NCI-H1048 (cell line): ENCODE measurements around the gene CHIA.

Experiments
- DNase-seq: peaks from one replicate; lab custom pipeline; 2025; lab: John Stamatoyannopoulos, UW

The CHIA gene

DNA sequence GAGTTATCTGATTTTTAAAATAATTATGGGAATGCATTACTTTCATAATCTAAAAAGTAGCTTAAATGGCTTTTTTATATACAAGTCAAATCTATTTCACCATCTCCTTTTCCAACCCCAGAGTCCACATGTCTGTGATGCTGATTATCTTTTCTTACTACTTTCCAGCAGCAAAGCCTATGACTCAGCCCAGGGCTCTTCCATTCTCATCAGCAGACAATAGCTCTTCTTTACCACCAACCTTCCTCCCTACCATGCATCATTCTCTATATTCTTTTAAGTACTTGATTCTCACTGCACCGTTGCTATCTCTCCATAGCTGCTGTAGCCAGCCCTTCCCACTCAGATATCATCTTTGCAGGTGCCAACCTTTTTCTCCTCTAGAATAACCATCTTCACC, 75.6 kb downstream of the CHIA start:
- DNase-seq = no peak

DNA sequence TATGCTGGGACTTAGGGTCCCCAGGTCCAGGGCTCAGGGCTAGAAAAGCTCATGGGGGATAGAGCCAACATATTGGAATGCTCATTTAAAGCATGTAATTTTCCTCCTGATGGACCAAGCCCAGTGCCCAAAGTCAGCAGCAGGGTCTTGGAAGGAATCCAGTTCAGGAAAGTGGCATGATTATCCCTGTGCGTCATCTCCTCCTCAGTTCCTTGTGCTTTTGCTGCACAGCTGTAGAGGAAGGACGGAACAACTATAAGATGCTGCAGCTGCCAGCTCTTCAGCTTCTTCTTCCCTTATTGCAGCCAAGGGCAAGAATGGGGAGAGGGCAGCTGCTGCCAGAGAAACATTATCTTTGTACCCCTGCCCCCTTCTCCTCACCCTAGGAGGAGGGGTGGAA, 78.5 kb downstream of the CHIA start:
- DNase-seq = no peak

DNA sequence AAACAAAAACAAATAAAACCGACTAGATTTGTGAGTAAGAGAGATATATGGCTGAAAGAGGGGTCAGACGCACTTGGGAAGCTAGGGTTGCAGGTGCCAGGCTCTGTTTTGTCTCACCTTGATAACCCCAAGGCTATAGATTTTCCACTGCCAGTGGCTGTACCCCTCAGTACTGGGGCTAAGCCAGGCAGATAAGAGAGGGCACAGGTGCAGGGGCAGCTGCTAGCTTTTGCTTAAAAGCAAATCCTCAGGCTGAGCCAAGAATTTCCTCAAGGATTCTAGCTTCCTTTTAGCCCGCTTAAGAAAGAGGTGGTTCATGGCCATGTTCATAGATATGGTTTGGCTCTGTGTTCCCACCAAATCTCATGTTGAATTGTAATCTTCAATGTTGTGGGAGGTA, 79.0 kb downstream of the CHIA start:
- DNase-seq = no peak
